Tibial artery (tissue), 4 donors: Measurements from ENCODE around the gene NCKAP5L.

Experiments
- DNase-seq, 2 donors: peaks; one replicate each; pipeline ENCODE4 v3.0.0-alpha.2; 2019
- H3K27ac ChIP-seq, 2 donors: fragments of 200-600 bp; sonication (generic) in 1 of 2; 1 replicate in 1 of 2; 2 replicates in 1 of 2; pipeline ENCODE4 v1.5.1; 2018 to 2019; ENCODE audit warnings: mild to moderate bottlenecking in 1 of 2
- H3K27me3 ChIP-seq, 2 donors: fragments of 200-600 bp; sonication (generic) in 1 of 2; one replicate each; pipeline versions ENCODE4 v1.5.1 to v1.6.0; 2016 to 2019
- H3K36me3 ChIP-seq, 3 donors: fragments of 200-600 bp; sonication (generic) in 2 of 3; one replicate each; pipeline ENCODE4 v1.5.1; 2016 to 2019; ENCODE audit warnings: mild to moderate bottlenecking in 2 of 3
- H3K4me1 ChIP-seq, 4 donors: fragments of 200-600 bp; sonication (generic) in 2 of 4; 1 replicate in 3 of 4; 2 replicates in 1 of 4; pipeline ENCODE4 v1.5.1; 2016 to 2019
- H3K4me3 ChIP-seq, 2 donors: fragments of 200-600 bp; sonication (generic) in 1 of 2; 1 replicate in 1 of 2; 2 replicates in 1 of 2; pipeline ENCODE4 v1.5.1; 2018 to 2019; ENCODE audit warnings: mild to moderate bottlenecking in 2 of 2
- H3K9me3 ChIP-seq, 3 donors: fragments of 200-600 bp; sonication (generic) in 1 of 3; one replicate each; pipeline ENCODE4 v1.5.1; 2016 to 2019
- CTCF ChIP-seq, 2 experiments: fragments of 200-600 bp in 1 of 2; fragments of 450-650 bp in 1 of 2; IDR thresholded peaks; one replicate each; pipeline ENCODE4 v1.5.1; 2017 to 2019; ENCODE audit warnings: antibody characterized with exemption in 2 of 2, mild to moderate bottlenecking in 1 of 2, moderate library complexity in 1 of 2
- intact Hi-C: fragments of 100-400 bp; cut with DNase I; formaldehyde crosslinking; loops from one replicate; pipeline ENCODE4 v1.15.0; 2023; ENCODE audit warnings: low total_unique reads

Gene NCKAP5L

DNA sequence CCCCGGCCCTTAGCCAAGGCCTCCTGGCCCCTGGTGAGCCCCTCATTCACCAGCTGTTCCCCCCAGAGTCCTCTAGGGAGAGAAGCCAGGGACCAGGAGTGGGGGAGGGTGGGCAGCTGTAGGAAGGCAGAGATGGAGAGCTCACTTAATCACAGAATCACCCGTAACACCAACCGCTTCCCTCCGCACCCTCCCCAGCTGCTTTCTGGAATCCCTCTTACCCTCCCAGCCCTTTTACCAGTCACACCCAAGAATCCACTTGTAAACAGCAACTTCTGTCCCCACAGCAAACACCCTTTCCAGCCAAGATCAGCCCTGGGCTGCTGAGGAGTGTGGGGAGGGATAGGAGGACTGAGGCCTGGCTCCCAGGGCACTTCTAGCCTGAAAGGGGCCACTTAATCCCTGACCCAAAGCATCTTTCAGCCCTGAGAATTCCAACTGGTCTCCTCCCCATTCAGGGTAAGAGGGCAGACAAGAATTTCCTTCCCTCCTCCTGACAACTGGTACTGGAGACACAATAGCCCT lies 18.8 kb downstream of the NCKAP5L start:
- no peaks in the 10 kb centered on the region for H3K9me3 ChIP-seq
- peaks cover 0 to 32% (median 23%) of the 10 kb centered on the region in 4 donors for H3K4me1 ChIP-seq
- peaks cover 14 to 26% (median 24%) of the 10 kb centered on the region in 3 donors for H3K36me3 ChIP-seq
- TF ChIP-seq CTCF (IDR thresholded peaks at IDR 0.05), result no peak
- peak overlapping the region in 1 of 2 donors; percentile 21 for H3K4me3 ChIP-seq
- DNase-seq, result peak in 1 of 2 donors; percentile 50
- H3K27ac ChIP-seq, result peak overlapping the region; percentile 68 to 71
- intact Hi-C loops, result no loop called here
- no peaks in the 10 kb centered on the region for H3K27me3 ChIP-seq

- TF ChIP-seq CTCF (IDR thresholded peaks at IDR 0.05), result no peak
- H3K4me3 ChIP-seq, result peak overlapping the region in 1 of 2 donors; percentile 21
- intact Hi-C loops, result no loop called here
Measured at GRCh38 chr12:49808686-49809380, 19.4 kb downstream of the NCKAP5L start.

GRCh38 chr12:49807991-49808580 lies 20.1 kb downstream of the NCKAP5L start:
- no peaks in the 10 kb centered on the region for H3K27me3 ChIP-seq
- intact Hi-C loops, result no loop called here
- H3K27ac ChIP-seq, result peak overlapping the region; percentile 68 to 71
- no peak overlapping the region for H3K4me3 ChIP-seq
- peaks cover 0 to 32% (median 23%) of the 10 kb centered on the region in 4 donors for H3K4me1 ChIP-seq
- peaks cover 26 to 39% (median 38%) of the 10 kb centered on the region in 3 donors for H3K36me3 ChIP-seq
- TF ChIP-seq CTCF (IDR thresholded peaks at IDR 0.05), result no peak
- no peaks in the 10 kb centered on the region for H3K9me3 ChIP-seq
- DNase-seq, result no peak

More at GRCh38 chr12:49808686-49809380, 19.4 kb downstream of the NCKAP5L start:
- H3K27me3 ChIP-seq, result no peaks in the 10 kb centered on the region
- H3K9me3 ChIP-seq, result no peaks in the 10 kb centered on the region
- H3K36me3 ChIP-seq, result peaks cover 19 to 32% (median 30%) of the 10 kb centered on the region in 3 donors
- peaks cover 0 to 32% (median 23%) of the 10 kb centered on the region in 4 donors for H3K4me1 ChIP-seq
- DNase-seq, result peak; percentile 50 to 79
- H3K27ac ChIP-seq, result peak overlapping the region; percentile 68 to 71

DNA sequence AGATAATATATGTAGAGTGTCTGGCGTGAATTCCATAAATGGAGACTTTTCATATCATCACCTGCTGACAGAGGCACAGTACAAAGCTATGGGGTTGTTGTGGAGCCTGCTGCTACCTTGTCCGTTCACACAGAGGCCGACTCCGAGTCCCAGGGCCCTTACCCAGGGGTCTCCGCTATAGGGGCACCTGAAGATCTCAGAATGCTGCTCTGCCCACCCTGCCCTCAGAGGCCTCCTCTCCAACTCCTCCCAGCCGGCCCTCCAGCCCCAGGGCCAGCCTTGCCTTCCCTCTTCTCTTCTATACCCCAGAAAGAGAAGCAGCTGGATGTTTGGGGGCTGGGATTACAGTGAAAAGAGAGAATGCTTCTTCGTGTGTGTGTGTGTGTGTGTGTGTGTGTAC lies 21.3 kb downstream of the NCKAP5L start:
- no peaks in the 10 kb centered on the region for H3K27me3 ChIP-seq
- H3K27ac ChIP-seq, result no peak overlapping the region
- peaks cover 0 to 32% (median 23%) of the 10 kb centered on the region in 4 donors for H3K4me1 ChIP-seq
- no peak for DNase-seq
- peaks cover 30 to 52% (median 50%) of the 10 kb centered on the region in 3 donors for H3K36me3 ChIP-seq
- intact Hi-C loops, result no loop called here
- no peak for TF ChIP-seq CTCF (IDR thresholded peaks at IDR 0.05)
- H3K9me3 ChIP-seq, result no peaks in the 10 kb centered on the region
- no peak overlapping the region for H3K4me3 ChIP-seq

DNA sequence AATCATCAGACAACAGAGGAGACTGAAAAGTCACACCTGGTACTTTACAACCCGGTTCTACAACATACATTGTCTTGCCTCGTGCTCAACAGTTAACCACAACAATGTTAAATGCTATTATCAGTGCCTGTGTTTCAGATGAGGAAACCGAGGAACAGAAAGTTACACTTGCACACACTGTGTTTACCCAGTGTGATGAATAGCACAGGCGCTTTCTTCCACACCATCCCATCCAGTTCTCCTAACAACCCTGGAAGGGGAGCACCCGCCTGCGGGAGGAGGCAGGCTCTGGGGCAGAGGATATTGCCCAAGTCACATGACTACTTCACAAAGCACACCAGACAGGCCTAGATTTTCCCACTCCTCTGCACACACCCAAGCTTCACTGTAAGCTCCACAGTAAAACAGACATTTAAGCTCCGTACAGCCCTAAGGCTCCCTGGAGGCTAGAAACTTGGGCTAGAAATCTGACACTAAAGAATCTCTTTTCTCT lies 21.8 kb downstream of the NCKAP5L start:
- peaks cover 35 to 57% (median 55%) of the 10 kb centered on the region in 3 donors for H3K36me3 ChIP-seq
- no peaks in the 10 kb centered on the region for H3K27me3 ChIP-seq
- DNase-seq, result no peak
- peaks cover 0 to 32% (median 23%) of the 10 kb centered on the region in 4 donors for H3K4me1 ChIP-seq
- intact Hi-C loops, result no loop called here
- no peak overlapping the region for H3K4me3 ChIP-seq
- H3K27ac ChIP-seq, result no peak overlapping the region
- no peak for TF ChIP-seq CTCF (IDR thresholded peaks at IDR 0.05)
- H3K9me3 ChIP-seq, result no peaks in the 10 kb centered on the region
